ENCODE measurements around the gene SIRPG.

DNA sequence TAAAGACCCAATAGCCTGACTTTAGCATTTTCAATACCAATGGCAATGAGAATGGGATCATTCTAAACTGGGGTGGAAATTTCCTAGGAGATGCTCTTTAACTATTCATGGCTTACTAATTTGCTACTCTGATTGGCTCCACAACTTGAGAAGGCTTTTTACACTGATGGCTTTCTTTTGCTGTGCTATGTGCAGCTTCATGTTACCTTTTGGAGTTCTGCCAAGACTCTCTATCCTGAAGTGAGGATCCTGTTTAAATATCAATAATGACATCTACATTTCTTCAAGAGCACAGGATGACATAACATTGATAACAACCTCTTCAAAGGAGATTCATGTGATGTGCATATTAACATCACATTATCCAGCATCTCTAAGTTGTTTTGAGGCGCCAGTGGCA lies 43.4 kb upstream of the SIRPG start:
- TF ChIP-seq GATA2 (IDR thresholded peaks at IDR 0.05; ENCODE audit: low read depth, low read length) (no peak), GATA3 (IDR thresholded peaks at IDR 0.05; ENCODE audit: low read depth, low read length) (no peak)
